Stimulated activated CD4-positive, alpha-beta T cell treated with anti-CD3 and anti-CD28 coated beads, Interleukin-15, amount 100 ng/mL, for 1 hour (primary cell): ENCODE measurements around the gene PSMD2.

Experiments
- DNase-seq, 2 donors: peaks; one replicate each; pipeline ENCODE4 v3.0.0-alpha.2; 2020; ENCODE audit warnings: low read depth in 1 of 2, low spot score in 1 of 2

Gene PSMD2

GRCh38 chr3:184277366-184277765 lies 21.7 kb upstream of the PSMD2 start:
- DNase-seq: no peak

DNA sequence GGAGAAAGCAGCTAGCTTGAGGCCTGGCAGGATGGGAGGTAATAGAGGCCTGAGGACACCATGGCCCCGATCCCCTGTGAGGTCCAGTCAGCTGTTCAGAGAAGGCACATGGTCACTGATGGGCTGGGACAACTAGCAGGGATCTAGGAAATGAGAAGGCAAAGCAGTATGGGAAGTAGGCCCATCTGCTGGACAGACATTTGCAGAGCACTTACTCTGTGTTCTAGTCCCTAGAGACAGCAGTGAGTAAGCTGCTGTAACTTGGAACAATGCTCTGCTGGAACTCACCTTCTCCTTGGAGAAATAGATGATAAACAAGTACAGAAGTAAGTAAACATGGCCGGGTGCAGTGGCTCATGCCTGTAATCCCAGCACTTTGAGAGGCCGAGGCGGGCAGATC lies 16.1 kb upstream of the PSMD2 start:
- no peak for DNase-seq

- no peak for DNase-seq
These were observed 15.4 kb upstream of the PSMD2 start for GRCh38 chr3:184283681-184284080.

DNA sequence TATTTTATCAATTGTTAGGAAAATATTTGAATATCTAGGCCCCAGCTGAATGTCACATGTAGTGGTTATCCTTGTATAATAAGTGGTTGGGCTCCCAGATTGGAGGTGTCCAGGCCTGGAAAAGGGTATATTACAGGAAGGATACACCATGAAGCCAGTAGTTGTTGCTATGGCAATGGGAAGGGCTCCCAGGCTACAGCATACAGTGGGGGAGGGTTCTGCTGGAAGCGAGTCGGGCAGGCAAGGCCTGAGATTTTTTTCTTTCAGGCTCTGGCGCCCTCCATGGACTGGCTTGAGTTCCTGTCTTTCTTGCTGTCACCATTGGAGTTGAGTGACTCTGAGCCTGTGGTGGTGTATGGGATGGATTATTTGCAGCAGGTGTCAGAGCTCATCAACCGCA lies 14.3 kb upstream of the PSMD2 start:
- DNase-seq: no peak

- DNase-seq: peak; percentile 18 to 55
These were observed 9.6 kb upstream of the PSMD2 start for GRCh38 chr3:184289426-184289938.

GRCh38 chr3:184290331-184290730 lies 8.7 kb upstream of the PSMD2 start:
- DNase-seq: no peak

DNA sequence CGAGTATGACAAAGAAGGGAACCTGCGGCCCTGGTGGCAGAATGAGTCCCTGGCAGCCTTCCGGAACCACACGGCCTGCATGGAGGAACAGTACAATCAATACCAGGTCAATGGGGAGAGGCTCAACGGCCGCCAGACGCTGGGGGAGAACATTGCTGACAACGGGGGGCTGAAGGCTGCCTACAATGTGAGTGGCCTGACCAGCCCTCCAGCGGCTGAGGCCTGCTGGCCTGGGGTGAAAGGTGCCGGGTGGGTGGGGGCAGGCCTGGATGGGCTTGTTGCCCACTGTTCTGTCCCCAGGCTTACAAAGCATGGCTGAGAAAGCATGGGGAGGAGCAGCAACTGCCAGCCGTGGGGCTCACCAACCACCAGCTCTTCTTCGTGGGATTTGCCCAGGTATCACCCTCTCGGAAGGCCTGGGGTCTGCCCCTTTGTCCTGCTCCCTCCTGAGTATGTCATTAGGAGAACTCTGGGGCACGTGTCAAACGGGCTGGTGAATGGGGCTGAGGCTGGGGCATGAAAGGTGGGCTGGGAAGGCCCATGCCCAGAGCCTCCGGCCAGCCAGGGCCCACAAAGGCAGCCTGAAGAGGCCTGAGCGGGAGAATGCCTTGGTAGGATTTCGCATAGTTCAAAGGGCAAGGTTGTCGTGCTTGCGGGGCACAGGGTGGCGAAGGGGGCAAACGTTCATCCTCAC lies 7.8 kb upstream of the PSMD2 start:
- no peak for DNase-seq

GRCh38 chr3:184291738-184292445 lies 7.1 kb upstream of the PSMD2 start:
- DNase-seq: no peak

DNA sequence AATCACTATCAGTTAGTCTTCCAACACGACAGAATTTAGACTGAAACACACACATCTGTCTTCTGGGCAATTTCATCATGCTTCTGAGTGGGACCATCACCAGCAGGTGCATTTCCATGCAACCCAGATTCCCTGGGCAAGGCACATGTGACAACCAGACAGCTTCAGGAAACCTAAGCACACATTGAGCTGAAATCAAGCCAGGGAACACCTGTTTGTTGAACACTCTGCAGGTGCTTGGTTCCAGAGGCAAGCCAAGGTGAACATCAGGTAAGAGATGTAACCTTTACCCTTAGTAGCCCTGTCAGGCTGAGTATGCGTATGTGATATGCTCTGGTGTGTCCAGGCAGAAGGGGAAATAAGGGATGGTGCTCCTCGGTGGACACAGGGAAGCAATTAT lies 3.3 kb upstream of the PSMD2 start:
- DNase-seq: no peak

DNA sequence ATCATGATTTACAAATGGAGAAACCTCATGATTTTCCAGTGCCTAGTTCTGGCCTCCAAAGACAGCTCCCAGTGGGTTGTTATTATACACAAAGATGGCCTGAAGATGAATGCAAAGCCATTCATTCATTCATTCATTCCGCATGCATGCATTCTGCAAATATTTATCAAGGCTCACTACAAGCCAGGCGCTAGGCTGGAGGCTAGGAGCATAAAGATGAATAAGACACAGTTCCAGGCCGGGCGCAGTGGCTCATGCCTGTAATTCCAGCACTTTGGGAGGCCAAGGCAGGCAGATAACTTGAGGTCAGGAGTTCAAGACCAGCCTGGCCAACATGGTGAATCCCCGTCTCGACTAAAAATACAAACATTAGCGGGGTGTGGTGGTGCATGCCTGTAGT lies 2.4 kb upstream of the PSMD2 start:
- DNase-seq: no peak

GRCh38 chr3:184299488-184300377 lies 692 bp downstream of the PSMD2 start:
- DNase-seq: no peak

DNA sequence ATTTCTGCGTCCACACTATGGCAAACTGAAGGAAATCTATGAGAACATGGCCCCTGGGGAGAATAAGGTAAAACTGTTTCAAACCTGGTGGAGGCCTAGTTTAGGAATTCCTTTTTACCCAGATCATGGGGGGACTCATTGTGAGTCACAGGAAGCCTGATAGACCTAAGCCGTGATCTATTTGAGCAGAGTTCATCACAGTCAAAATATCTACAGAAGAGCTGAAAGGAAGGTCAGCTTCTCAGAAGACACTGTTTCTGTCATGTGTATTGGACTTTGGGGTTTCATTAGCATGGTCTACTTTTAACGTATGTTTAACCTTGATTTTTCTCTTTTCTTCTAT lies 1.3 kb downstream of the PSMD2 start:
- no peak for DNase-seq

GRCh38 chr3:184305577-184305976 lies 6.5 kb downstream of the PSMD2 start:
- no peak for DNase-seq

DNA sequence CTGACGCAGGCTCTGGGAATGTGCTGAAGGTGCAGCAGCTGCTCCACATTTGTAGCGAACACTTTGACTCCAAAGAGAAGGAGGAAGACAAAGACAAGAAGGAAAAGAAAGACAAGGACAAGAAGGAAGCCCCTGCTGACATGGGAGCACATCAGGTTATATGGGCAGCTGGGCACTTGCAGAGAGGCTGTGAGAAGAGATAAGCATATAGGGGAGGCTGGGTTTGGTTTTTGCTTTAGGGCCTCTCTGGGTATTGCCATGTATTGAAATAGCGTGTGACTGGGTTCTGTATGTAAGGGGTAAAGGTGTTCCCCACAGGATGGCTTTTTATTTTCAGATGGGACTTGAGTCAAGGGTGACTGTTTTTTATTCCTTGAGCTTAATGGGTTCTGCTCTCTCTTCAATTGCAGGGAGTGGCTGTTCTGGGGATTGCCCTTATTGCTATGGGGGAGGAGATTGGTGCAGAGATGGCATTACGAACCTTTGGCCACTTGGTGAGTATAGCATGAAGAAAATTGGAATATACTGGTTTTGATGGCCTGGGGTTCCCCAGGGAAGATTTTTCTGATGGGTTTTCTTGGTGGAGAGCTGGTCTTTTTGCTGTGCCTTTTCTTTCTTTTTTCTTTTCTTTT lies 7.4 kb downstream of the PSMD2 start:
- no peak for DNase-seq

DNA sequence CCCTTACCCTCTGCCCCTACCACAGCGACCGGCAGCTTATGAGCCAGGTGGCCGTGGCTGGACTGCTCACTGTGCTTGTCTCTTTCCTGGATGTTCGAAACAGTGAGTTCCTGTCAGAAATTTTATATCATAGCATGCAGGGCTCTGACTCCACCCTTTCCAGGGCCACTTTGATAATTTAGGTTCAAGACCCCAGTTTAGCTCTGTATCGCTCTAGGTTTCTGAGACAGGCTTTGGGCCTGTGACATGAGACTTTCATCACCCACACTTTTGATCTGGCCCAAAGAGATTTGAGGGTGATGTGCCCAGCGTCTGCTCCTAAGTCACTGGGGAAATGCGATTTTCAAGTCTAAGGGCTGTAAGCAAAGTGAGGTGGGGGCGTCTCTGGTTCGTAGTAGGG lies 8.9 kb downstream of the PSMD2 start:
- no peak for DNase-seq

GRCh38 chr3:184308744-184309143 lies 9.7 kb downstream of the PSMD2 start:
- no peak for DNase-seq

GRCh38 chr3:184311633-184312032 lies 12.6 kb downstream of the PSMD2 start:
- no peak for DNase-seq

- DNase-seq: peak; percentile 83 to 90
These were observed 15.3 kb downstream of the PSMD2 start, which contains the start of gene EIF4G1 for GRCh38 chr3:184314363-184314699. Gene EIF4G1, plus strand, starts transcription at chr3:184314606. Its CDS starts 1,191 bp downstream, at chr3:184315797.

DNA sequence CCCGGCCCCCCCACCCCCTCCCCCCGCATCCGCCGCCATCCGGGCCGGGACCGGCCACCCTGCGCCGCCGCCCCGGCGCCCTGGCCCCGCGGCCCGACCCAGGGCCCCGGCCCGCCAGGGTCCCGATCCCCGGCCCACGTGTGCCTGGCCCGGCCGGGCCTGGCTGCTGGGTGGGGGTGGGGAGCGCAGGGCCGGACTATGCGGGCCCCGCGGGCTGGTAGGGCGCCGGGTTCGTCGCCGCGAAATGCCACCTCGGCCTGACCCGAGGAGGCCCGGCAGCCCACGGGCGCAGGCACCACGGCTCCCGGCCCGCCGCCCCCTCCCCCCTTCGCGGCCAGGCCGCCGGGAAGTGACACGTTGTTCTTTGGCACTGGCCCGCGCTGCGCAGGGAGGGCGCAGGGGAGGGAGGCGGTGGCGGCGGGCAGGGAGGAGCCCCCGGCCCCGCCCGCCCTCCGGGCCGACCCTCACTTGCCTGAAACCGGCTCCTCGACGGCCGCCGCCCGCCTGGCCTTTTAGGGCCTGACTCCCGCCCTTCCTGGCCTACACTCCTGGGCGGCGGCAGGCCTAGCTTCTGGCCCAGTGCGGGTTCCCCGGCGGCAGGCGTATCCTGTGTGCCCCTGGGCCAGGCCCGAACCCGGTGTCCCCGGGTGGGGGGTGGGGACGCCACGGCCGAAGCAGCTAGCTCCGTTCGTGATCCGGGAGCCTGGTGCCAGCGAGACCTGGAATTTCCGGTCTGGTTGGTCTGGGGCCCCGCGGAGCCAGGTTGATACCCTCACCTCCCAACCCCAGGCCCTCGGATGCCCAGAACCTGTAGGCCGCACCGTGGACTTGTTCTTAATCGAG lies 15.9 kb downstream of the PSMD2 start:
- peak; percentile 36 to 53 for DNase-seq

GRCh38 chr3:184315543-184315867 lies 16.5 kb downstream of the PSMD2 start:
- no peak for DNase-seq
